Loucy (cell line): Measurements from ENCODE around the gene FLT4.

Experiments used
- H2AFZ ChIP-seq: fragments of 200-600 bp; sonication (generic); 2 replicates; pipeline ENCODE4 v1.6.0; 2016; ENCODE audit warnings: antibody characterized with exemption, mild to moderate bottlenecking, low read length, moderate library complexity
- H3F3A ChIP-seq: fragments of 200-600 bp; 2 replicates; pipeline ENCODE4 v1.6.0; 2016; ENCODE audit warnings: antibody characterized with exemption, low read depth, mild to moderate bottlenecking
- H3K27me3 ChIP-seq: fragments of 200-600 bp; sonication (generic); 2 replicates; pipeline ENCODE4 v1.6.1; 2014; ENCODE audit warnings: low read length, mild to moderate bottlenecking; ENCODE audit not compliant: insufficient read depth, poor library complexity, severe bottlenecking
- H3K36me3 ChIP-seq: fragments of 200-600 bp; sonication (generic); 2 replicates; pipeline ENCODE4 v1.6.1; 2016; ENCODE audit warnings: low read length; ENCODE audit not compliant: insufficient read depth
- H3K4me1 ChIP-seq: fragments of 200-600 bp; sonication (generic); 2 replicates; pipeline ENCODE4 v1.5.1; 2014; ENCODE audit warnings: low read length, mild to moderate bottlenecking; ENCODE audit not compliant: insufficient read depth, poor library complexity, severe bottlenecking
- H3K4me2 ChIP-seq: fragments of 200-600 bp; sonication (generic); 2 replicates; pipeline ENCODE4 v1.6.0; 2014; ENCODE audit warnings: antibody characterized with exemption, low read length, low read depth, mild to moderate bottlenecking; ENCODE audit not compliant: poor library complexity, severe bottlenecking
- H3K4me3 ChIP-seq: fragments of 200-600 bp; sonication (generic); 2 replicates; pipeline ENCODE4 v1.5.1; 2014; ENCODE audit warnings: low read length, mild to moderate bottlenecking, mixed read lengths; ENCODE audit not compliant: poor library complexity, severe bottlenecking
- H3K79me2 ChIP-seq: fragments of 200-600 bp; sonication (generic); 2 replicates; pipeline ENCODE4 v1.6.1; 2014; ENCODE audit warnings: low read length; ENCODE audit not compliant: insufficient read depth
- H3K9ac ChIP-seq: fragments of 200-600 bp; sonication (generic); 2 replicates; pipeline ENCODE4 v1.6.0; 2014; ENCODE audit warnings: mild to moderate bottlenecking, low read depth, low read length, moderate library complexity; ENCODE audit not compliant: poor library complexity, severe bottlenecking
- H3K9me2 ChIP-seq: fragments of 200-600 bp; sonication (generic); replicated peaks from 2 replicates; pipeline ENCODE4 v1.6.1; 2016; ENCODE audit warnings: low read depth, low read length, mixed read lengths
- H3K9me3 ChIP-seq: fragments of 200-600 bp; sonication (generic); 2 replicates; pipeline ENCODE4 v1.6.1; 2014; ENCODE audit warnings: mild to moderate bottlenecking, antibody characterized with exemption, low read length, low read depth; ENCODE audit not compliant: insufficient read depth
- H4K20me1 ChIP-seq: fragments of 200-600 bp; sonication (generic); 2 replicates; pipeline ENCODE4 v1.6.0; 2014; ENCODE audit warnings: antibody characterized with exemption, low read length, mild to moderate bottlenecking; ENCODE audit not compliant: insufficient read depth, poor library complexity, severe bottlenecking
- EZH2phosphoT487 ChIP-seq: fragments of 200-600 bp; IDR thresholded peaks from 2 replicates; pipeline ENCODE4 v1.6.1; 2018; ENCODE audit warnings: antibody characterized with exemption, mild to moderate bottlenecking, moderate library complexity, borderline replicate concordance
- TF ChIP-seq, protein P1 (sequence below): fragments of 200-600 bp; sonication (generic); conservative IDR thresholded peaks from 2 replicates; pipeline ENCODE4 v1.5.1; 2014; ENCODE audit warnings: mild to moderate bottlenecking, antibody characterized with exemption, low read length

Gene FLT4

DNA sequence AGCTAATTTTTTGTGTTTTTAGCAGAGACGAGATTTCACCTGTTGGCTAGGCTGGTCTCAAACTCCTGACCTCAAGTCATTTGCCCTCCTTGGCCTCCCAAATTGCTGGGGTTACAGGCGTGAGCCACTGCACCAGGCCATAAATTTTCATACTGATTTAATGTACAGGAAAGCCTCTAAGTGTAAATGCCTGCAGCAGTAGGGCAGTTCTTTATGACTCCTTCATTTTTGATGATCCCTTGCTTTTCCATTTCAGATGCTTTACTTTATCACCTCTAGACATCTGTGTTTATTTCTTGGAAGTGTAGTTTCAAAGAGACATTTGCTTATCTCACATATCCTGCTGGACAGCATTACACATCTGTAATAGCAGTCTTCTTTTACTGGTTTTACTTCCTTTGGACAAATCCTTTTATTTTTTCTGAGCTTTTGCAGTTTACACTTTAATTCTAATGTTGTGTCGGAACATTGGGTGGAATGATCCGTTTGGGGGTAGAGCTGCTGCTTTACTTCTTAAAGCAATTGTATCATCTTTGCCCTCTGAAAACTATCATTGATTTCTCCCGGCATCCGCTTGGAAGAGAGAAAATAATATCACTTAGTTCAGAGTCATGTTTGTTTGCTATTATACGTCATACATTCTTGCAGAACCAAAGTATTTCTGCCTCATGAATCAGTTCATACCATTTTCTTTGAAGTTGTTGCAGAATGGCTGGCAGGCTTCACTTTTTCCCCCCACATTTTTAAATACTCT is 94.1 kb downstream of the FLT4 start:
- Histone ChIP-seq H3K27me3 (no peaks in the 10 kb centered on the region), H3K4me1 (no peaks in the 10 kb centered on the region), H4K20me1 (no peaks in the 10 kb centered on the region), H2AFZ (no peak overlapping the region), H3K4me2 (no peak overlapping the region), H3K36me3 (peaks cover 41% of the 10 kb centered on the region; the same call in 1 of the 2 replicates), H3K9ac (no peak overlapping the region), H3F3A (no peaks in the 10 kb centered on the region), H3K4me3 (no peak overlapping the region), H3K79me2 (peaks cover 4% of the 10 kb centered on the region; the same call in 1 of the 2 replicates), H3K9me3 (no peaks in the 10 kb centered on the region), H3K9me2 (no peaks in the 10 kb centered on the region)
- TF ChIP-seq EZH2phosphoT487, result no peak
- TF ChIP-seq, protein P1, sequence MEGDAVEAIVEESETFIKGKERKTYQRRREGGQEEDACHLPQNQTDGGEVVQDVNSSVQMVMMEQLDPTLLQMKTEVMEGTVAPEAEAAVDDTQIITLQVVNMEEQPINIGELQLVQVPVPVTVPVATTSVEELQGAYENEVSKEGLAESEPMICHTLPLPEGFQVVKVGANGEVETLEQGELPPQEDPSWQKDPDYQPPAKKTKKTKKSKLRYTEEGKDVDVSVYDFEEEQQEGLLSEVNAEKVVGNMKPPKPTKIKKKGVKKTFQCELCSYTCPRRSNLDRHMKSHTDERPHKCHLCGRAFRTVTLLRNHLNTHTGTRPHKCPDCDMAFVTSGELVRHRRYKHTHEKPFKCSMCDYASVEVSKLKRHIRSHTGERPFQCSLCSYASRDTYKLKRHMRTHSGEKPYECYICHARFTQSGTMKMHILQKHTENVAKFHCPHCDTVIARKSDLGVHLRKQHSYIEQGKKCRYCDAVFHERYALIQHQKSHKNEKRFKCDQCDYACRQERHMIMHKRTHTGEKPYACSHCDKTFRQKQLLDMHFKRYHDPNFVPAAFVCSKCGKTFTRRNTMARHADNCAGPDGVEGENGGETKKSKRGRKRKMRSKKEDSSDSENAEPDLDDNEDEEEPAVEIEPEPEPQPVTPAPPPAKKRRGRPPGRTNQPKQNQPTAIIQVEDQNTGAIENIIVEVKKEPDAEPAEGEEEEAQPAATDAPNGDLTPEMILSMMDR, result no peak

DNA sequence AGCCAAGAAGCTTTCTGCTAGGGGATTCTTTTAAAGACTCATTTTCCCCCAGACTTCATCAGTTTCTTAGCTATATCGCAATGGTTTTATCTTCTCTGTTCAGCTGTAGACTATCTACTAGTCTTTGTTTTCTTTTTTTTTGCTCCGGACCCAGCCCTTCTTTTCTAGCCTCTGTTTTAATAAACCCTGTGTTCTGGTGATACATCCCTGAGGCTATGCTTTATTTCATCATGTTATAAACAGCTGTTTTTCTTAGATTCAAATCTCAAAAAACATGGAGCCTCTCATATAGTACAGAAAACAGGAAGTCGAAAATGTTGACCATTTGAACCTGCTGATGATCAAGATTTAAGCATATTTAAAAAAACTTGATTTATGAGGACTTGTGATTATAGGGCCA is 95.9 kb downstream of the FLT4 start:
- peaks cover 2% of the 10 kb centered on the region for H4K20me1 ChIP-seq
- no peaks in the 10 kb centered on the region for H3K9me3 ChIP-seq
- no peak overlapping the region for H3K9ac ChIP-seq
- no peaks in the 10 kb centered on the region for H3K27me3 ChIP-seq
- no peaks in the 10 kb centered on the region for H3F3A ChIP-seq
- no peak overlapping the region for H3K4me3 ChIP-seq
- no peaks in the 10 kb centered on the region for H3K9me2 ChIP-seq
- no peaks in the 10 kb centered on the region for H3K4me1 ChIP-seq
- no peak overlapping the region for H2AFZ ChIP-seq
- TF ChIP-seq EZH2phosphoT487, result no peak
- TF ChIP-seq, protein P1, result no peak
- H3K36me3 ChIP-seq, result peaks cover 44% of the 10 kb centered on the region; the same call in 1 of the 2 replicates
- H3K4me2 ChIP-seq, result no peak overlapping the region
- H3K79me2 ChIP-seq, result no peaks in the 10 kb centered on the region
